Fibroblast of skin of right quadriceps (primary cell): ENCODE data around the gene PTGFR.

Experiments
- DNase-seq: peaks from one replicate; pipeline ENCODE4 v3.0.0-alpha.2; 2013

The PTGFR gene

GRCh38 chr1:78520843-78521242, 30.1 kb downstream of the PTGFR start:
- no peak for DNase-seq

GRCh38 chr1:78522136-78522535, 31.4 kb downstream of the PTGFR start:
- DNase-seq = no peak

GRCh38 chr1:78526496-78526895, 35.7 kb downstream of the PTGFR start:
- no peak for DNase-seq

GRCh38 chr1:78527706-78528105, 36.9 kb downstream of the PTGFR start:
- peak; percentile 19 for DNase-seq

GRCh38 chr1:78533527-78533926, 42.8 kb downstream of the PTGFR start:
- DNase-seq = no peak

GRCh38 chr1:78535286-78535685, 44.5 kb downstream of the PTGFR start:
- no peak for DNase-seq

GRCh38 chr1:78536427-78536826, 45.7 kb downstream of the PTGFR start:
- DNase-seq = peak; percentile 67

- DNase-seq = peak; percentile 80
Measured at GRCh38 chr1:78540048-78540447, 49.3 kb downstream of the PTGFR start.

- no peak for DNase-seq
Measured at GRCh38 chr1:78541479-78541878, 50.7 kb downstream of the PTGFR start.

GRCh38 chr1:78543941-78544643, 53.3 kb downstream of the PTGFR start:
- peak; percentile 42 for DNase-seq

GRCh38 chr1:78547081-78547480, 56.3 kb downstream of the PTGFR start:
- DNase-seq = no peak

GRCh38 chr1:78549331-78549730, 58.6 kb downstream of the PTGFR start:
- DNase-seq = no peak

GRCh38 chr1:78549891-78550290, 59.1 kb downstream of the PTGFR start:
- no peak for DNase-seq

- no peak for DNase-seq
Measured at GRCh38 chr1:78553859-78554258, 63.1 kb downstream of the PTGFR start.

GRCh38 chr1:78554840-78555239, 64.1 kb downstream of the PTGFR start:
- no peak for DNase-seq

- DNase-seq = no peak
Measured at GRCh38 chr1:78559680-78560079, 68.9 kb downstream of the PTGFR start.

- no peak for DNase-seq
Measured at GRCh38 chr1:78560811-78561210, 70.0 kb downstream of the PTGFR start.

GRCh38 chr1:78561856-78562255, 71.1 kb downstream of the PTGFR start:
- no peak for DNase-seq

- DNase-seq = no peak
Measured at GRCh38 chr1:78565393-78565792, 74.6 kb downstream of the PTGFR start.

- no peak for DNase-seq
Measured at GRCh38 chr1:78570539-78570938, 79.8 kb downstream of the PTGFR start.

GRCh38 chr1:78577257-78578100, 86.7 kb downstream of the PTGFR start:
- DNase-seq = peak; percentile 51

GRCh38 chr1:78586572-78586971, 95.8 kb downstream of the PTGFR start:
- peak; percentile 92 for DNase-seq

- peak; percentile 20 for DNase-seq
Measured at GRCh38 chr1:78587211-78587610, 96.4 kb downstream of the PTGFR start.
